ENCODE results near the gene USP32.
"Not testable (repeated sequence)": the region's sequence is repeated elsewhere in the genome, so short reads cannot be mapped to it uniquely, and the experiment has no call there.

USP32 gene

DNA sequence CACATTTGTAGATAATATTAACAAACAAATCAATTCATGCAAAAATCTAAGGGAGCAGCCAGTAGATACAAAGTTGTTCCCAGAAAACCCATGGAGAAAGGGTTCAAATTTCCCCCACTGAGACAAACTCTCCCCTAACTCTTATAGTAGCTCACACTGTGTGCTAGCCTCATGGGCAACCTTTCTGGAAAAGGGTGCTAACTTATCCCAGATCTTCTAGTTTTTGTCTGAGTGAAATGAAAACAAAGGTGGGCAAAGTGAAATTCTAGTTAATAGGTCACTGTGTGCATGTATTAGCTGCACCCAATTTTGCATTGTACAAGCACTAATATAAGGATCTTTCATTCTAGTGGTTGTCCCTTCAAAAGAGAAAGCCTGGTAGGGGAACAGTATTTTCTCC lies 9.9 kb upstream of the USP32 start:
- DNase-seq: no peak

DNA sequence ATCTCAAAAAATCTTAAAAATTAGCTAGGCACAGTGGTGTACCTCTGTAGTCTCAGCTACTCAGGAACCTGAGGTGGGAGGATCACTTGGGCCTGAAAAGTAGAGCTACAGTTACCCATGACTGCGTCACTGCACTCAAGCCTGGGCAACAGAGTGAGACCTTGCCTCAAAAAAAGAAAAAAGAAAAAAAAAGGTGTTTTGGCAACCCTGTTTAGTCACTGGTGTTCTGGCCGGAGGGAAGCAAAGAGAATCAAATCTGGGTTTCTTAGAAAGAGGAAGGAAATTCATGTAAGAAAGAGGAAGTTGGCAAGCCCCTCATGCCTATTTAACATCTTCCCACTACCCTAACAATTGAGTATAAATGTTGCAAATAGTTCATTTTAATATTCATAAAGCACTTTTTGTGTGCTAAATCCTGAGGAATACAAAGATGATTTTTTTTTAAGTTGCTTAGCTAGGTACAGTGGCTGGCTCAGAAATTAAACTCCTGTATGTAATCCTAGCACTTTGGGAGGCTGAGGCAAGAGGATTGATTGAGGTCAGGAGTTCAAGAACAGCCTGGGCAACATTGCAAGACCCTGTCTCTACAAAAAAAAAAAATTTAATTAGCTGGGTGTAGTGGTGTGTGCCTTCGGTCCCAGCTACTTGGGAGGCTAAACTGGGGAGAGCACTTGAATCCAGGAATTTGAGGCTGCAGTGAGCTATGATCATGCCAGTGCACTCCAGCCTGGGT lies 6.5 kb upstream of the USP32 start:
- no peak for DNase-seq

DNA sequence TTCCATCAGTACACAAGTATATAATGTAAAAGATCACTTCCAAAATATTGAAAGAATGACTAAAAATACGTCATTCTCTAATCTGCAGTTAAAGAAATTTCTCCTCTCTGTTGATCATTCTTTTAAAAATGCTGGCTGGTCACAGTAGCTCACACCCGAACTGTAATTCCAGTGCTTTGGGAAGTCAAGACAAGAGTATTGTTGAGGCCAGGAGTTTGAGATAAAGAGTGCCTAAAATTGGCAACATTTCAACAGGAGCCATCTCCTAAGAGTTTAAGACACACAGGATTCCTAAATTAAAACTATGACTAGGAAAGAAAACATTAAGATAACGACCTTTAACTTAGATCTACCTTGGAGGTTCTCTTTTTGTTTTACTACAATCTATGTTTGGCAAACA lies 4.5 kb upstream of the USP32 start:
- DNase-seq: no peak

- no peak for DNase-seq
These were observed 3.7 kb upstream of the USP32 start for GRCh38 chr17:60395508-60396065.

GRCh38 chr17:60393840-60394723 lies 2.1 kb upstream of the USP32 start:
- no peak for DNase-seq

DNA sequence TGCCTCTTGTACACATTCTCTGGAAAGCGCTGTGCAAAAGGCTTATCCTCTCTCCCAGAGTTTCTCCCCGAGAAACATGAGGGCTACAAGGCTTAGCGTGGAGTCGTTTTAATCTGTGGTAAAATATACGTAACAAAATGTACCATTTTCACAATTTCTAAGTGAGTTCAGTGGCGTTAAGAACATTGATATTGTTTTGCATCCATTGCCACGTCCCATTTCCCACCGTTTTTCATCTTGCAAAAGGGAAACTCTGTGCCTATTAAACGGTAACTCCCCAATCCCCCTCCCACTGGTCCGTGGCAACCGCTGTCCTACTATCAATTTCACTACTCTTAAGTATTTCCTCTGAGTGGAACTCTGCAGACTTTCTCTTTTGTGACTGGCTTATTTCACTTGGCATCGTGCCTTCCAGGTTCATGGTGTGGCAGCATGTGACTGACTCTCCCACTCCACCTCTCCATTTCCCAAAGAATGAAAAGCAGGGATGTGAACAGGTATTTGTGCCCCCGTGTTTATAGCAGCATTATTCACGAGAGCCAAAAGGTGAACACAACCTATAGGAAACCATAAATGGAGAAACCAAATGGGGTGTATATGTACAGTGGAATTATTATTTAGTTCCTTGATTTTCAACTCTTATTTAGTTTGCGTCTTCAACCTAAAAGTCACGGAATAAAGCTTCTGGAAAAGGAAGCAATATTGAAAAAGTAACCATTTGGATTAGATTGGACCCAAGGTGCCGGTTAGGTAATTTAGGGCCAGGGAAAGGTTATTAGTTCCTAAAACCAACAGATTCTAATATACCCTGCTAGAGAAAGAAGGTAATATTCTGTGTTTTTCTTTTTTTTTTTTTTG lies 1.1 kb upstream of the USP32 start:
- peak; percentile 64 for DNase-seq

GRCh38 chr17:60391471-60392041 lies 377 bp downstream of the USP32 start:
- DNase-seq: no peak

DNA sequence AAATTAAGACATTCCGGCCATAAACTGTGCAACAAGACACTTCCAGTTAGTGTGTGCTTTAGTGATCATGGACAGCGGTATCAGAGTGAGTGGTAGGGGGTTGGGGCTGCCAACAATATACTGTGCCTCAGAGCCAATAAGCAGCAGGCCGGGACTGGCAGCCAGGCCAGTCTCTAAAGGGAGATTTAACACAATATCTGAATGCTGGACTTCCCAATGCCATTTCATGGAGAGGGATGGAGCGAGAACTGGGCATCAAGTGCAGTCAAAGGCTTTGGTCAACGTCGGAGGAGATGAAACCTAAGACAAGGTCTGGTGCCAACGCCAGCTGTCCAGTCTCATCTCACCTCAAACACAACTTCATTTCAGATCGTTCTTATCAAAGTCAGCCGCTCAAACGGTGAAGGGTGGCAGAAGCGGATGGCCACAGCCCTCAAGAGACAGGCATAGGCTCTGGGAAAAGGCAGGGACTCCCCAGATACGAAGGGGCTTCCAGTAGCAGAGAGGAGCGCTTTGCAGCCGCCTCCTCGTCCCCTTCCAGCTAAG lies 935 bp downstream of the USP32 start:
- peak; percentile 49 for DNase-seq

DNA sequence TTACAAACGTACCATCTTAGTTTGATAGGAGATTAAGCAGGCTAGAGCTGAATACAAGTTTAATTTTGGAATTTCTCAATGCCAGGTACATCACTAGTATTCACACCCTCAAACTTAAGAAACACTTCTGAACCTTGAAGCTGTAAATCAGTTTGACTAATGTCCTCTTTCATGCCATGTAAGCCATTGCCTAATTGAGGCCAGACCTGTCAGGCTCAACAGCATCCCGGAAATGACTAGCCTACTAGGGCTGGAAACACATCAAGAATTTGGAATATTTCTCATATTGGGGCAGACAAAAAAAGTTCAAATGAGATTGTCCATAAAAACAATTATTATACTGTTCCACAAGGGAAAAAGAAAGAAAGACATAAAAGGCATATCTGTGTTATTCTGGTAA lies 1.7 kb downstream of the USP32 start:
- no peak for DNase-seq

- no peak for DNase-seq
These were observed 3.2 kb downstream of the USP32 start for GRCh38 chr17:60388742-60389141.

GRCh38 chr17:60387666-60388065 lies 4.3 kb downstream of the USP32 start:
- DNase-seq: no peak

DNA sequence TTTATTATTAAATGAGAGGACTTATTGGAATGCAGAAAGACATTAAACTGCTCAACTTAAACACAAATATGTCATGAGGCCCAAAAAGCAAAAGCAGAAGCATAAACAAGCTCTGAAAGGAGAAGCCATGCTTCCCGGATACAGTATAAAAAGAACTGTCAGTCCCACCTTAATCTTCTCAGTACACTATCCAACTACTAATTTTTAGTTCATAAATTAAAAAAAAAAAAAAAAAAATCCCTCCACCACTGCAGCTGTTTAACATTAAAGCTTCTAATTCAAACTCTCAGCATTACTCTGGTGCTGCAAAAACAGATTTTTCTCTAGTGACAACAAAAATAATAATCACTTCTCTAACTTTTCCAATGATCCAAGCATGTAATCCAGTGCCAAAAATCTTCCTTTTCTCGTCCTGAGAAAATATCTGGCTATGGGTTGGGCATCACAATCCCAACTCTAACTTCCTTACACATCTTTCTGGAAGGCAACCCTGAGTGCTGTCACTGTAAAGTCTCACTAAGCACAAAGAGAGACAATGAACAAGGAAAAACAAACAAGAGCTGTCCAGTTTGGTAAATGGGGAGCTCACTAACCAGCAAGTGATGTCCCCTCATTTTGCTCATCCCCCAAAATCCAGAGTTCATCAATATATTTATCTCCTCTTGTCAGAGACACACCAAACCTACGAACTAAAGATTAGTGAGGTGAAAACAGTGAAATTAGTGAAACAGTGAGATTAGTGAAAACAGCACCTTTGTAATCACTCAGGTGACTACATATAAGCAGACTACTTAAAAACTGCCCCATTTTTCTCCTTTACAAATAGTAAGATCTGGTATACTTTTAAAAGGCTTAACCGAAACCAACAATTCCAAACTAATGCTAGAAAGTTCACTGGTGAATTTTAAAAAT lies 5.5 kb downstream of the USP32 start:
- no peak for DNase-seq

DNA sequence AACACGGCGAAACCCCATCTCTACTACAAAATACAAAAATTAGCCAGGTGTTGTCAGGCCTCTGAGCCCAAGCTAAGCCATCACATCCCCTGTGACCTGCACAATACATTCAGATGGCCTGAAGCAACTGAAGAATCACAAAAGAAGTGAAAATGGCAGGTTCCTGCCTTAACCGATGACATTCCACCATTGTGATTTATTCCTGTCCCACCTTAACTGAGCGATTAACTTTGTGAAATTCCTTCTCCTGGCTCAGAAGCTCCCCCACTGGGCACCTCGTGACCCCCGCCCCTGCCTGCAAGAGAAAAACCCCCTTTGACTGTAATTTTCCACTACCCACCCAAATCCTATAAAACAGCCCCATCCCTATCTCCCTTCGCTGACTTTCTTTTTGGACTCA lies 7.0 kb downstream of the USP32 start:
- DNase-seq: not testable (repeated sequence)

- no peak for DNase-seq
These were observed 8.6 kb downstream of the USP32 start for GRCh38 chr17:60383379-60383778.

DNA sequence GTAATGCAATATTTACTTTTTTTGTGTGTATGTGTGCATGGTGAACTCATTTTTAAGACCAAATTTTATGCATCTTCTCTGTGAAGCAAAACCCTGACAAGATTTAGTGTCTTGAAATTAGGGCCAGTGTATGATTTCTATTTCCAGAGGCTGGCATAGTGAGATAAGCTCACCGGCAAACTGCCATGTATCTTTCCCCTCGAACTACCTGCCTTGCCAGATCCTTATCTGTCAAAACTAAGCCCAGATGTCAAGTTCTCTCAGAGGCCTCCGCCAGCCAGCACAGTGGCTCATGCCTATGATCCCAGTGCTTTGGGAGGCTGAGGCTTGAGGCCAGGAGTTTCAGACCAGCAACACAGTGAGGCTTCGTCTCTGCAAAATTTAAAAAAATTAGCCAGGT lies 10.0 kb downstream of the USP32 start:
- DNase-seq: no peak

GRCh38 chr17:60379461-60379860 lies 12.5 kb downstream of the USP32 start:
- DNase-seq: not testable (repeated sequence)

- DNase-seq: not testable (repeated sequence)
These were observed 13.7 kb downstream of the USP32 start for GRCh38 chr17:60378187-60378586.

DNA sequence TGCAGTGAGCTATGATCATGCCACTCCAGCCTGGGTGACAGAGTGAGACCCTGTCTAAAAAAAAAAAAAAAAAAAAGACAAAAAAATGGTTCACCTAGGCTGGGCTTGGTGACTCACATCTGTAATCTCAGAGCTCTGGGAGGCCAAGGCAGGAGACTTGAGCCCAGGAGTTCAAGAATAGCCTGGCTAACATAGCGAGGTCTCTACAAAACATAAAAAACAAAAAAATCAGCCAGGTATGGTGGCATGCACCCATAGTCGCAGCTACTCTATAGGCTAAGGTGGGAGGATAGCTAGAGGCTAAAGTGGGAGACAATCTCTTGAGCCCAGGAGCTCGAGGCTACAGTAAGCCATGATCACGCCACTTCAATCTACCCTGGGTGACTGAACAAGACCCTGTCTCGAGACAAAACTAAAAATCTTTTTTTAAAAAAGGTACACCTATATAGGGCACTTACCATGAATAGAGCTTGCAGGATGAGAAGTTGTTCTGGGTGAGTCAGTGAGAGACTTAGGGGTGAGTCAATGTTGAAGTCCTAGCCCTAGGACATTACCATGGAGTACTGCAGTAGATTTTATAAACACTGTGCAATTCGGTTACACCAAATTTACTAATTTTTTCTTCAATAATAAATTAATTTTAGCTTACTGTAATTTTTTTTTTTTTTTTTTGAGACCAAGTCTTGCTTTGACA lies 19.0 kb downstream of the USP32 start:
- no peak for DNase-seq

DNA sequence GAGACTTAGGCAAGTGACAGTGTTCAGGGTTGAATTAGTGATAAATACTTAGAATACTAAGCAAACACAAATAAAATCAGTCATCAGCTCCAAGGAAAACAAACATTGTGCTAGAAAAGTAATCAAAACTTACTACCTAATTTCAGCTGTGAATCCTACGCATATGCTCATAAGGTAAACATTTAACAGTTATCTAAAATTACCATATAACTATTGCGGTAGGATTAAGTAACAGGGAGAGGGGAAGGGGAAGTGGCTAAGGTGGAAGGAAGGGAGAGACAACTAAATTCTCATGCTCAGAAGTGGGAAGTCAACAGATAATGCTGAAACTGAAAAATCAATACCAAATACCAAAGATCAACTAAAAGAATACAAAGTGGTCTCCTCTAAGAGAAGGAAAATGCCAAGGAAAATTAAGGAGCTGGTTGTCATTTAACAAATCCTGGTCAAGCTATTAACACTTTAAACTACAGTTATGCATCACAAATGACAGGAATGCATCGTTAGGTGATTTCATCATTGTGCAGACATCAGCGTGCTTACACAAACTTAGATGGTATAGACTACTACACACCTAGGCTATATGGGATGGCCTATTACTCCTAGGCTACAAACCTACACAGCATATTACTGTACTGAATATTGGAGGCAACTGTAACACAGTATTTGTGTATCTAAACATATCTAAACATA lies 20.0 kb downstream of the USP32 start:
- no peak for DNase-seq

DNA sequence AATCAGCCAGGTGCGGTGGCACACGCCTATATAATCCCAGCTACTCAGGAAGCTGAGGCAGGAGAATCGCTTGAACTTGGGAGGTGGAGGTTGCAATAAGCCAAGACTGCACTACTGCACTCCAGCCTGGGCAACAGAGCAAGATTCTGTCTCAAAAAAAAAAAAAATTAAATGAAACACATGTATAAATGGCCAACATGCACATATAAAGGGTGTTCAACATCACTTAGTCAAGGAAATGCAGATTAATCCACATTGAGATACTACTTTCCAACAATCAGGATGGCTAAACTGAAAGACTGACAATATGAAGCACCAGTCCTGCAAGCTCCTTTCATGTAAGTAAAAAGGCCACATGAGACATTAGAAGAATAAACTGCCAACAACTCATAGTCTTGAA lies 20.5 kb downstream of the USP32 start:
- DNase-seq: no peak

Measured in femur (tissue), 1 donor.